HG03135 (cell line): Measurements from ENCODE around the gene SLC25A43.
"Not testable (repeated sequence)": the region's sequence is repeated elsewhere in the genome, so short reads cannot be mapped to it uniquely, and the experiment has no call there.

Experiments used
- ATAC-seq: cut with Tn5 transposase; IDR thresholded peaks from one replicate; pipeline ENCODE4 v1.9.1; 2021; ENCODE audit warnings: mild to moderate bottlenecking, moderate library complexity; ENCODE audit not compliant: unreplicated experiment

Gene SLC25A43

GRCh38 chrX:119398974-119399771, at the start of gene SLC25A43:
SLC25A43 (plus strand) TSS chrX:119399336; CDS start chrX:119399404, 68 bp downstream.
- ATAC-seq, result peak; percentile 90

- ATAC-seq, result no peak
Measured at GRCh38 chrX:119359618-119360382, 39.3 kb upstream of the SLC25A43 start.

GRCh38 chrX:119361451-119361850, 37.7 kb upstream of the SLC25A43 start:
- ATAC-seq, result not testable (repeated sequence)

- ATAC-seq, result not testable (repeated sequence)
Measured at GRCh38 chrX:119362074-119362473, 37.1 kb upstream of the SLC25A43 start.

- ATAC-seq, result no peak
Measured at GRCh38 chrX:119363391-119363790, 35.7 kb upstream of the SLC25A43 start.

- ATAC-seq, result not testable (repeated sequence)
Measured at GRCh38 chrX:119371861-119372260, 27.3 kb upstream of the SLC25A43 start.

GRCh38 chrX:119374736-119375135, 24.4 kb upstream of the SLC25A43 start:
- no peak for ATAC-seq

- ATAC-seq, result no peak
Measured at GRCh38 chrX:119375561-119375960, 23.6 kb upstream of the SLC25A43 start.

- no peak for ATAC-seq
Measured at GRCh38 chrX:119376312-119376711, 22.8 kb upstream of the SLC25A43 start.

- no peak for ATAC-seq
Measured at GRCh38 chrX:119381349-119381944, 17.7 kb upstream of the SLC25A43 start.

- ATAC-seq, result no peak
Measured at GRCh38 chrX:119382606-119383005, 16.5 kb upstream of the SLC25A43 start.

GRCh38 chrX:119386685-119387084, 12.5 kb upstream of the SLC25A43 start:
- not testable (repeated sequence) for ATAC-seq

GRCh38 chrX:119387426-119387825, 11.7 kb upstream of the SLC25A43 start:
- ATAC-seq, result not testable (repeated sequence)

GRCh38 chrX:119389214-119389613, 9.9 kb upstream of the SLC25A43 start:
- ATAC-seq, result no peak

- no peak for ATAC-seq
Measured at GRCh38 chrX:119389871-119390501, 9.2 kb upstream of the SLC25A43 start.

- no peak for ATAC-seq
Measured at GRCh38 chrX:119391279-119391678, 7.9 kb upstream of the SLC25A43 start.

GRCh38 chrX:119393144-119393543, 6.0 kb upstream of the SLC25A43 start:
- ATAC-seq, result no peak

- peak; percentile 10 for ATAC-seq
Measured at GRCh38 chrX:119398587-119398973, 556 bp upstream of the SLC25A43 start.

- ATAC-seq, result no peak
Measured at GRCh38 chrX:119399772-119400101, 601 bp downstream of the SLC25A43 start.

GRCh38 chrX:119401569-119401968, 2.4 kb downstream of the SLC25A43 start:
- ATAC-seq, result no peak

GRCh38 chrX:119402588-119402987, 3.5 kb downstream of the SLC25A43 start:
- ATAC-seq, result no peak
